GM21423 (cell line): ENCODE results near the gene WDR70.
"Not testable (repeated sequence)": the region's sequence is repeated elsewhere in the genome, so short reads cannot be mapped to it uniquely, and the experiment has no call there.

ENCODE experiments used
- ATAC-seq: cut with Tn5 transposase; IDR thresholded peaks from one replicate; pipeline ENCODE4 v1.9.1; 2021; ENCODE audit warnings: mild to moderate bottlenecking, moderate library complexity; ENCODE audit not compliant: unreplicated experiment

Gene WDR70

GRCh38 chr5:37668524-37669047, 289.5 kb downstream of the WDR70 start:
- no peak for ATAC-seq

- ATAC-seq, result peak; percentile 60
Observed at GRCh38 chr5:37672118-37672588, 293.0 kb downstream of the WDR70 start.

- not testable (repeated sequence) for ATAC-seq
Observed at GRCh38 chr5:37674361-37674760, 295.2 kb downstream of the WDR70 start.

DNA sequence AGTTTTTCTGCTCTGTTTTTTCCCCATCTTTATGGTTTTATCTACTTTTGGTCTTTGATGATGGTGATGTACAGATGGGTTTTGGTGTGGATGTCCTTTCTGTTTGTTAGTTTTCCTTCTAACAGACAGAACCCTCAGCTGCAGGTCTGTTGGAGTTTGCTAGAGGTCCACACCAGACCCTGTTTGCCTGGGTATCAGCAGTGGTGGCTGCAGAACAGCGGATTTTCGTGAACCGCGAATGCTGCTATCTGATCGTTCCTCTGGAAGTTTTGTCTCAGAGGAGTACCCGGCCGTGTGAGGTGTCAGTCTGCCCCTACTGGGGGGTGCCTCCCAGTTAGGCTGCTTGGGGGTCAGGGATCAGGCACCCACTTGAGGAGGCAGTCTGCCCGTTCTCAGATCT, 300.2 kb downstream of the WDR70 start:
- ATAC-seq, result not testable (repeated sequence)

DNA sequence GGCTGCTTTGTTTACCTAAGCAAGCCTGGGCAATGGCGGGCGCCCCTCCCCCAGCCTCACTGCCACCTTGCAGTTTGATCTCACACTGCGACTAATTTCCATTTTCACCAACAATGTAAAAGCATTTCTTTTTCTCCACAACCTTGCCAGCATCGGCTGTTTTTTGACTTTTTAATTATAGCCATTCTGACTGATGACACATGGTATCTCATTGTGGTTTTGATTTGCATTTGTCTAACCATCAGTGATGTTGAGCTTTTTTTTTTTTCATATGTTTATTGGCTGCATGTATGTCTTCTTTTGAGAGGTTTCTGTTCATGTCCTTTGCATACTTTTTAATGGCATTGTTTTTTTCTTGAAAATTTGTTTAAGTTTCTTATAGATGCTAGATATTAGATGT, 300.8 kb downstream of the WDR70 start:
- not testable (repeated sequence) for ATAC-seq

DNA sequence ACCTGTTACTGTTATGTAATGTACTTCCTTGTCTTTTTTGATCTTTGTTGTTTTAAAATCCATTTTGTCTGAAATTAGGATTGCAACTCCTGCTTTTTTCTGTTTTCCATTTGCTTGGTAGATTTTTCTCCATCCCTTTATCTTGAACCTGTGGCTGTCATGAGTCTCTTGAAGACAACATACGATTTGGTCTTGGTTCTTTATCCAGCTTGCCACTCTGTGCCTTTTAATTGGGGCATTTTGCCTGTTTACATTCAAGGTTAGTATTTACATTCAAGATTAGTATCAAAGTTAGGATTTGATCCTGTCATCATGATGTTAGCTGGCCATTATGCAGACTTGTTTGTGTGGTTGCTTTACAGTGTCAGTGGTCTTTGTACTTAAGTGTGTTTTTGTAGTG, 304.0 kb downstream of the WDR70 start:
- ATAC-seq, result no peak

GRCh38 chr5:37685211-37685610, 306.1 kb downstream of the WDR70 start:
- ATAC-seq, result no peak

DNA sequence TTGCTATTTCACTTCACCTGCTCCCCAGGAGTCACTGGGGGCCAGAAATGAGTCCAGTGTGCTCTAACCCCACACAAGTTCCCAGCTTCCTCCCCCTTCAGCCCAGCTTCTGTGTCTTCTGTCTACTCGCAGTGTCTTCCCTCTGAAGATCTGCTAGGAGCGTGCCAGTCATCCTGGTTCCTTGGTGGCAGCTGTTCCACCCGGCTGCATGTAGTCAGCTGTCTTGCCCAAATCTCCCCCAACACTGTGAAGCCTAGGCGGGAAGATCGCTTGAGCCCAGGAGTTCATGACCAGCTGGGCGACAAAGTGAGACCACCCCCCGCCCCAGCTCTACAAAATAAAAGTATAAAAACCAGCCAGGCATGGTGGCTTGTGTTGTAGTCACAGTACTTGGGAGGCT, 306.7 kb downstream of the WDR70 start:
- ATAC-seq, result no peak

GRCh38 chr5:37688925-37689324, 309.8 kb downstream of the WDR70 start:
- not testable (repeated sequence) for ATAC-seq

DNA sequence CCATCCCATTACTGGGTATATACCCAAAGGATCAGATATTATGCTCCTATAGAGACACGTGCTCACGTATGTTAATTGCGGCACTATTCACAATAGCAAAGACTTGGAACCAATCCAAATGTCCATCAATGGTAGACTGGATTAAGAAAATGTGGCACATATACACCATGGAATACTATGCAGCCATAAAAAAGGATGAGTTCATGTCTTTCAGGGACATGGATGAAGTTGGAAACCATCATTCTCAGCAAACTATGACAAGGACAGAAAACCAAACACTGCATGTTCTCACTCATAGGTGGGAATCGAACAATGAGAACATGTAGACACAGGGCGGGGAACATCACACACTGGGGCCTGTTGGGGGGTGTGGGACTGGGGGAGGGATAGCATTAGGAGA, 315.2 kb downstream of the WDR70 start:
- not testable (repeated sequence) for ATAC-seq

DNA sequence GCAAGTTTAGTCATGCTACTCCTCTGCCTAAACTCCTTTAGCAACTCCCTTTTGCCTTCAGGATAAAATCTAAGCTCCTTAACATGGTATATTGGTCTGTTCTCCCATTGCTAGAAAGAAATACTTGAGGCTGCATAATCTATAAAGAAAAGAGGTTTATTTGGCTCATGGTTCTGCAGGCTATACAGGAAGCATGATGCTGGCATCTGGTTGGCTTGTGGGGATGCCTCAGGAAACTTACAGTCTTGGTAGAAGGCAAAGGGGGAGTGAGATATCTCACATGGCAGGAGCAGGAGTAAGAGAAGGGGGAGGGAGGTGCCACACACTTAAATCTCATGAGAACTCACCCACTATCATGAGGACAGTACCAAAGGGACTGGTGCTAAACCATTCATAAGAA, 315.7 kb downstream of the WDR70 start:
- no peak for ATAC-seq

DNA sequence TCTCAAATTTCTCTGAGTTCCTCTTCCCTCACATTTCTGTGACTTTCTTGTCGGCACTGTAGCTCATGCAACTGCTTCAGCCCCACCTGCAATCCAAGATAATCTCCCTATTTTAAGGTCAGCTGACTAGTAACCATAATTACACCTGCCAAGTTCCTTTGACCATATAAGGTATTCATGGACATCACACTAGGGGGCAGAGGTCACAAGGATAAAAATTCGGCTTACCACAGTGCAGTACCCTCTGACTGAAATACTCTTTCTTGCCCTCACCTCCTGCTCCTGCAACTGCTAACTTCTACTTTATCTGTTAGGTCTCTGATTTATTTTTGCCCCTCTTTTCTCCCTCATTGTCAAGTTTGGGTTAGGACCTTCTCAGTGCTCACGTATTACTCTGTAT, 316.5 kb downstream of the WDR70 start:
- ATAC-seq, result no peak

DNA sequence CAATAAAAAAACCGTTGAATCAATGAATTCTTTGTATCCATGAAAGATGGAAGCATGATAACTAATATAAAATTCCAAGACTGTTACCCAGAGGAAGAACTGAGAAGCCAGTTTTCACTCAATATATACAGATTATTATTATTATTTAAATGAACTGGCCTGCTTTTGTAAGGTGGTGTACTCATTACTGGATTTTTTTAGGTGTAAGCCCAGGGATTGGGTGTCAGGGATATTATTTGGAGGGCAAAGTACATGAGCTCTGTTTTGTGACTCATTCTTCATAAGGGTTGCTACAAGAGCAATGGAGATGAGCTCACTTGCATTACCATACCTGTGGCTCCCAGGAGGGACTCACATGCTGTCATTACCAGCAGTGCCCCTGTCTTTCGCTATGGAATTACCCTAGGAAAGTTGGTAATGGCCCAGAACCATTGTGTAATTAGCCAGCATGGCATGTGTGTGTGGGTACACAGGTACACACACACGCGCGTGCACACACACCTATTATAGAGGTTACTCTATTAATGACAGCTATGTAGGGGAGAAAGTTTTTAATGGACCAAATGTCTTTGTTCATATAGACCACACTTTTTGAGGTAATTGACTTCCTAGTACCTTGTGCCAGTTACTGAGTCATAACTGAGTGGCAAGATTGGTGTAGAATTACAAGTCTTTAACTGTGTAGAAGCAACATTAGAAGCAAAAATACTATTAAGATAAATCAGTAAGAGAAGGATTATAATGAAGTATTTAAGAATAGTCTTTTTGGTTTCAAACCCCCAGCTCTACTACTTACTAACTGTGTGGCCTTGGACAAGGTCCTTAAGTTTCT, 317.3 kb downstream of the WDR70 start:
- ATAC-seq, result no peak

GRCh38 chr5:37701868-37702267, 322.8 kb downstream of the WDR70 start:
- no peak for ATAC-seq

GRCh38 chr5:37703841-37704241, 324.7 kb downstream of the WDR70 start:
- ATAC-seq, result no peak

DNA sequence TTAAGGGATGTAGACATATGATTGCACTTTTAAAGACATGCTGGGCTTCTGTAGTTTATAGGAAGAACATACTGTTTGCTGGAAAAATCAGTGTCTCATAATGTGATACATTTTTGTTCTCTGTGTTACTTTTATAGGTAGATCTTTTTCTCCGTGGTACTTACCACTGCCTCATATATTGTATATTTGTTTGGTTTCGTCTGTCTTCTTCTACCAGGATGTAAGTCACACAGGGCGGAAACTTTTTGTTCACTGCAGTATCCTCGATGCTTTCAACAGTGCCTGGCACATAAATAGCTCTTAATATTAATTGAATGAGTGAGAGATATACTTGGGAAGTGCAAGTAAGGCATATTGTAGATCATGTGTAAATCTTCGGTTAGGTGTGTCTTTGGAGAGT, 325.3 kb downstream of the WDR70 start:
- no peak for ATAC-seq

GRCh38 chr5:37709020-37709419, 329.9 kb downstream of the WDR70 start:
- ATAC-seq, result no peak

DNA sequence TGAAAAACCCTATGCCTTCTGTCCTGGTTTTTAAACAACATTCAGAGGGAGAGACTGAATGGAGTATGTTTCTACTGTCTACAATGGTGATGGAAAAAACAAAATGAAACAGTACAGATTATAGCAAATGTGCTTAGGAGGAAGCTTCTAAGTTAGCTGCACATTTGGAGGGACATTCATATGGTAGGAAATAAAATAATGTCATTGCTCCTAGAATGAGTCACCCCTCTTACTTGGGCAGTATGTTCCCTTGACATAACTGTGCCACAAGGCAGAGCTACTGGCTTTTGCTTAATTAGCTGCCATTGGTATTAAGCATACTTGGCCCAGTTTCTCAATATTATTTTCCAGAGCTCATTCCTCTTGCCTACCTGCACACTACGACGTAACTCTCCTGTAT, 331.8 kb downstream of the WDR70 start:
- ATAC-seq, result no peak

- ATAC-seq, result no peak
Observed at GRCh38 chr5:37712750-37713149, 333.6 kb downstream of the WDR70 start.

GRCh38 chr5:37714756-37715155, 335.6 kb downstream of the WDR70 start:
- no peak for ATAC-seq

GRCh38 chr5:37715361-37715760, 336.2 kb downstream of the WDR70 start:
- no peak for ATAC-seq

GRCh38 chr5:37715992-37716391, 336.9 kb downstream of the WDR70 start:
- no peak for ATAC-seq

- no peak for ATAC-seq
Observed at GRCh38 chr5:37716405-37716804, 337.3 kb downstream of the WDR70 start.
